Mammary epithelial cell (primary cell): ENCODE measurements around the gene CDH11.

Source experiments
- EZH2 ChIP-seq: IDR thresholded peaks from 2 replicates; pipeline ENCODE4 v1.6.1; 2012; ENCODE audit warnings: low read length, inconsistent platforms, borderline replicate concordance
- TF ChIP-seq, protein P1 (sequence below), 2 donors: IDR thresholded peaks in 1 of 2; conservative IDR thresholded peaks in 1 of 2; 2 replicates each; pipeline ENCODE4 v1.5.1; 2011 to 2012; ENCODE audit warnings: inconsistent platforms in 2 of 2, low read length in 2 of 2, mild to moderate bottlenecking in 2 of 2, control low read depth in 1 of 2, low read depth in 1 of 2; ENCODE audit not compliant: insufficient read depth in 1 of 2; ENCODE audit errors: extremely low read depth in 1 of 2

- TF ChIP-seq, protein P1, sequence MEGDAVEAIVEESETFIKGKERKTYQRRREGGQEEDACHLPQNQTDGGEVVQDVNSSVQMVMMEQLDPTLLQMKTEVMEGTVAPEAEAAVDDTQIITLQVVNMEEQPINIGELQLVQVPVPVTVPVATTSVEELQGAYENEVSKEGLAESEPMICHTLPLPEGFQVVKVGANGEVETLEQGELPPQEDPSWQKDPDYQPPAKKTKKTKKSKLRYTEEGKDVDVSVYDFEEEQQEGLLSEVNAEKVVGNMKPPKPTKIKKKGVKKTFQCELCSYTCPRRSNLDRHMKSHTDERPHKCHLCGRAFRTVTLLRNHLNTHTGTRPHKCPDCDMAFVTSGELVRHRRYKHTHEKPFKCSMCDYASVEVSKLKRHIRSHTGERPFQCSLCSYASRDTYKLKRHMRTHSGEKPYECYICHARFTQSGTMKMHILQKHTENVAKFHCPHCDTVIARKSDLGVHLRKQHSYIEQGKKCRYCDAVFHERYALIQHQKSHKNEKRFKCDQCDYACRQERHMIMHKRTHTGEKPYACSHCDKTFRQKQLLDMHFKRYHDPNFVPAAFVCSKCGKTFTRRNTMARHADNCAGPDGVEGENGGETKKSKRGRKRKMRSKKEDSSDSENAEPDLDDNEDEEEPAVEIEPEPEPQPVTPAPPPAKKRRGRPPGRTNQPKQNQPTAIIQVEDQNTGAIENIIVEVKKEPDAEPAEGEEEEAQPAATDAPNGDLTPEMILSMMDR (conservative IDR thresholded peaks at IDR 0.05 in 1 of 2, IDR thresholded peaks at IDR 0.05 in 1 of 2; ENCODE audit: extremely low read depth in 1 of 2, insufficient read depth in 1 of 2, low read depth in 1 of 2, low read length in 2 of 2): no peak
- TF ChIP-seq EZH2: no peak
These were observed 152.6 kb downstream of the CDH11 start for GRCh38 chr16:64969221-64969620.
